ENCODE results near the gene LEMD3. TPM values are rescaled to one million over a fixed set of nuclear protein-coding genes. Genes with fewer than 3 reads are reported as not detected.

LEMD3 gene
- total RNA-seq, 1 experiment from 2014 or later: 30.7 TPM

DNA sequence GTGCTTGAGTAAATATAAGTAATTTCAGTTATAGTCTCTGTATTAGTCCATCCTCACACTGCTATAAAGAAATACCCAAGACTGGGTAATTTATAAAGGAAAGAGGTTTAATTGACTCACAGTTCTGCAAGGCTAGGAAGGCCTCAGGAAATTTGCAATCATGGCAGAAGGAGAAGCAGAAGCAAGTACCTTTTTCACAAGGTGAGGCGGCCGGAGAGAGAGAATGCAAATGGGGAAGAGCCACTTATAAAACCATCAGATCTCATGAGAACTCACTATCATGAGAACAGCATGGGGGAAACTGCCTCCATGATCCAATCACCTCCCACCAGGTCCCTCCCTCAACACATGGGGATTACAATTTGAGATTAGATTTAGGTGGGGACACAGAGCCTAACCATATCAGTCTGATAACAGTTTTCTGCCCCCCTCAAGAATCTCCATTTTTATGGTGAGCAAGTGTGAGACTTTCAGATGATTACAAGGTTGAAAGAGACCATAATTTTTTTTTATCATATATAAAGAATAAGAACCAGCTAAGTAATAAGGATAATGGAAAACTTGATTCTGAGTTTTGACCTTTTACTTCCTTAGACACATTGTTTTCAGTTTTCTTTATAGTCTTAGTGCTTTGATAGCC, 35.6 kb downstream of the LEMD3 start:
- Histone ChIP-seq H3K4me1 (replicated peaks) (peaks cover 4% of the 10 kb centered on the region; the same call in 1 of the 2 replicates), H3K27ac (no peak overlapping the region), H3K4me3 (no peak overlapping the region), H3K9me3 (replicated peaks) (no peaks in the 10 kb centered on the region), H3K27me3 (replicated peaks) (no peaks in the 10 kb centered on the region), H3K36me3 (no peaks in the 10 kb centered on the region)
- no peak for DNase-seq (ENCODE audit: low read depth in 1 of 2, low spot score in 2 of 2)

DNA sequence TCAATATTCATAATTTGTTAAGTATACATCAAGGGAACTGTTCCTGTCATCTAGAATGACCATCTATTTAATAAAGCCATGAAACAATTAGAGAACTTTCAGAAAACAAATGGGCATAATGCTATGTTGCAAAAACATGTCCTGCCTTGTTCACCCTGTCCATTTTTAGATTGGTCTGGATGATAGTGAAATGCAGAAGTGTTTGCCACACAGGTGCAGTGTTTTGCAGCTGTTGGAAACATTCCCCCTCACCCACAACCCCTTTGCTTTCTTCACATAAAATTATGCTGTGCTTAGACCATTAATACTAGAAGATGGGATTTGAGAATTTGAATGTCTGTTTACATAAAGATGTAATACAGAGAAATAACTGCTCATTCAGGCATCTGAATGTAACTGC, 36.5 kb downstream of the LEMD3 start:
- no peak overlapping the region for H3K4me3 ChIP-seq
- H3K4me1 ChIP-seq (replicated peaks): no peaks in the 10 kb centered on the region
- H3K9me3 ChIP-seq (replicated peaks): no peaks in the 10 kb centered on the region
- no peaks in the 10 kb centered on the region for H3K27me3 ChIP-seq (replicated peaks)
- no peak overlapping the region for H3K27ac ChIP-seq
- no peaks in the 10 kb centered on the region for H3K36me3 ChIP-seq
- DNase-seq (ENCODE audit: low read depth in 1 of 2, low spot score in 2 of 2): no peak

- no peaks in the 10 kb centered on the region for H3K9me3 ChIP-seq (replicated peaks)
- H3K4me1 ChIP-seq (replicated peaks): no peaks in the 10 kb centered on the region
- H3K36me3 ChIP-seq: no peaks in the 10 kb centered on the region; the same call in 1 of the 2 replicates
- H3K4me3 ChIP-seq: no peak overlapping the region
- no peak for DNase-seq (ENCODE audit: low read depth in 1 of 2, low spot score in 2 of 2)
- H3K27me3 ChIP-seq (replicated peaks): no peaks in the 10 kb centered on the region
- no peak overlapping the region for H3K27ac ChIP-seq
Measured at GRCh38 chr12:65208125-65208524, 38.7 kb downstream of the LEMD3 start.

DNA sequence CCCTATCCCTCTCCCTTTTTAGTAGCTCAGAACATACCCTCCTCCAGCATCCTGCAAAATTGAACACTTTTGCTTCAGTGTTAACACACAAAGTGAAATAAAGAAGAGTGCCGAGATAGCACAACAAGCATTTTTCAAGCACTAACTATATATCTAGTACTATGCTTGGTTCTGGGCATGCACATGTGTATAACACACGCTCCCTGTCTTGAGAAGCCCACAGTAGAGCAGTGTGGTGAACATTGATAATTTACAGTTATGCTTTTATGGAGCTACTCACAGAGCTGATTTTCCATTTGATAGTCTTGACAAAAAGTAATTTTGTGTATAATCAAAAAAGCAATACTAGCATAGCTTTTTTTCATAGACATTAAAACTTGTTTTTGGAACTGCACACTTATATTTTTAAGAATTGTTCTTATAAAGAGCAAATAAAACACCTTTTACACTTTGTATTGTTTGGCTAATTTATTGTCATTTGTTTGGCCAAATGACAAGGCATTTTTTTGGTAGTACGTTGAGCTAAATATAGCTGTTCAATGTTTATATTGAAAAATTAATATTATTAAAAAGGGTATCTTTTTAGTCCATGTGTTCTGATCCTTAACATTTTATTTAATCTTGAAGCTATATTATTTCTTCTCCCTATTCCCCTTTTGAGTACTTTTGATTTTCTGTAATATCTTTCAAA, 39.7 kb downstream of the LEMD3 start:
- H3K4me3 ChIP-seq: no peak overlapping the region
- H3K27me3 ChIP-seq (replicated peaks): no peaks in the 10 kb centered on the region
- H3K36me3 ChIP-seq: no peaks in the 10 kb centered on the region; the same call in 1 of the 2 replicates
- H3K9me3 ChIP-seq (replicated peaks): no peaks in the 10 kb centered on the region
- no peak for DNase-seq (ENCODE audit: low read depth in 1 of 2, low spot score in 2 of 2)
- no peak overlapping the region for H3K27ac ChIP-seq
- no peaks in the 10 kb centered on the region for H3K4me1 ChIP-seq (replicated peaks)

DNA sequence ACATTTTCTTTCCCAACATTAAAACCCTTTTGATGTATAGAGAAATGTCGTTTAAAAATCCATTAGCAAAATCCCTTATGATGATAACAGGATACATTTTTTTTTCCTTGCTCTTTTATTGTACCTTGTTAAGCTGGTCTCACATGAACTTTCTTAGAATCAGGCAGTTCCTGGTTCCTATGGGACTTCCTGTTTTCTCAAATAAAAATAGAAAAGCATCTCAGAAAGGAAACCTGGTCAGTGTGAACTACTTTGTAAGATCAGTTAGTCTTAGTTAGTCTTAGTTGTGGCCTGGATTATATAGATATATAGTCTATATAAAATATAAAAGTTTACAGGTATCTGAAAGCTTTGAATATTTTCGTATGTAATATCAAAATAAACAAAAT, 40.3 kb downstream of the LEMD3 start:
- no peaks in the 10 kb centered on the region for H3K27me3 ChIP-seq (replicated peaks)
- H3K36me3 ChIP-seq: no peaks in the 10 kb centered on the region; the same call in 1 of the 2 replicates
- H3K27ac ChIP-seq: no peak overlapping the region
- H3K4me1 ChIP-seq (replicated peaks): no peaks in the 10 kb centered on the region
- H3K9me3 ChIP-seq (replicated peaks): no peaks in the 10 kb centered on the region
- H3K4me3 ChIP-seq: no peak overlapping the region
- DNase-seq (ENCODE audit: low read depth in 1 of 2, low spot score in 2 of 2): no peak

GRCh38 chr12:65217086-65217485, 47.7 kb downstream of the LEMD3 start:
- Histone ChIP-seq H3K27ac (no peak overlapping the region), H3K9me3 (replicated peaks) (peaks cover 5% of the 10 kb centered on the region; the same call in 1 of the 2 replicates), H3K4me3 (no peak overlapping the region), H3K27me3 (replicated peaks) (no peaks in the 10 kb centered on the region), H3K36me3 (peaks cover 32% of the 10 kb centered on the region), H3K4me1 (replicated peaks) (peaks cover 4% of the 10 kb centered on the region; the same call in 1 of the 2 replicates)
- no peak for DNase-seq (ENCODE audit: low read depth in 1 of 2, low spot score in 2 of 2)

DNA sequence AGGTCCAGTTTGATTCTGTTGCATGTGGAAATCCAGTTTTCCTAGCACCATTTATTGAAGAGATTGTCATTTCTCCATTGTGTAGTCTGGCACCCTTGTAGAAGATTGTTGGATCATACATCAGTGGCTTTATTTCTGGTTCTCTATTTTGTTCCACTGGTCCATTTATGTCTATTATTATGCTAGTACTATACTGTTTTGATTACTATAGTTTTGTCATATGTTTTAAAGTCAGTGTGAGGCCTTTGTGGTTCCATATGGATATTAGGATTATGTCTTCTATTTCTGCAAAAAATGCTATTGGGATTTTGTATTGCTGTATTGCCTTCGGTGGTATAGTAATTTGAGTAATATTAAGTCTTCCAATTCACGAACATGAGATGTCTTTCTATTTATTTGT, 51.4 kb downstream of the LEMD3 start:
- H3K4me1 ChIP-seq (replicated peaks): peaks cover 4% of the 10 kb centered on the region; the same call in 1 of the 2 replicates
- H3K4me3 ChIP-seq: no peak overlapping the region

DNA sequence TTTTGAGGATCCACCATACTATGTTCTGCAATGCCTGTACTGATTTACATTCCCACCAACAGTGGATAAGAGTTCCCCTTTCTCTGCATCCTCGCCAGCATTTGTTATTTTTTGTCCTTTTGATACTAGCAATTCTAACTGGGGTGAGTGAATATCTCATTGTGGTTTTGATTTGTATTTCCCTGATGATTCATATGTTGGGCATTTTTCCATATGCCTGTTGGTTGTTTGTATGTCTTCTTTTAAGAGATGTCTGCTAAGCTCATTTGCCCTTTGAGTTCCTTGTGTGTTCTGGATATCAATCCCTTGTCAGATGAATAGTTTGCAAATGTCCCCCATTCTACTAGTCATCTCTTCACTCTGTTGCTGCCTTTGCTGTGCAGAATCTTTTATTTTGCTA, 60.1 kb downstream of the LEMD3 start:
- Histone ChIP-seq H3K4me1 (replicated peaks) (peaks cover 3% of the 10 kb centered on the region; the same call in 1 of the 2 replicates), H3K27me3 (replicated peaks) (no peaks in the 10 kb centered on the region), H3K9me3 (replicated peaks) (0 out of 2 replicates have a peak, but pooled peaks cover 3% of the 10 kb centered on the region), H3K27ac (no peak overlapping the region), H3K4me3 (no peak overlapping the region), H3K36me3 (peaks cover 9% of the 10 kb centered on the region)
- peak in 1 of 2 experiments; percentile 52 for DNase-seq (ENCODE audit: low read depth in 1 of 2, low spot score in 2 of 2)

More for the DNA sequence above, 51.4 kb downstream of the LEMD3 start:
- Histone ChIP-seq H3K9me3 (replicated peaks) (peaks cover 5% of the 10 kb centered on the region; the same call in 1 of the 2 replicates), H3K27ac (no peak overlapping the region), H3K27me3 (replicated peaks) (no peaks in the 10 kb centered on the region), H3K36me3 (peaks cover 41% of the 10 kb centered on the region)
- no peak for DNase-seq (ENCODE audit: low read depth in 1 of 2, low spot score in 2 of 2)

- H3K27me3 ChIP-seq (replicated peaks): no peaks in the 10 kb centered on the region
- no peak overlapping the region for H3K4me3 ChIP-seq
- H3K9me3 ChIP-seq (replicated peaks): 0 out of 2 replicates have a peak, but pooled peaks cover 3% of the 10 kb centered on the region
- DNase-seq (ENCODE audit: low read depth in 1 of 2, low spot score in 2 of 2): peak in 1 of 2 experiments; percentile 9
- H3K36me3 ChIP-seq: peaks cover 7% of the 10 kb centered on the region
- peaks cover 3% of the 10 kb centered on the region; the same call in 1 of the 2 replicates for H3K4me1 ChIP-seq (replicated peaks)
- no peak overlapping the region for H3K27ac ChIP-seq
Measured at GRCh38 chr12:65232476-65233077, 63.2 kb downstream of the LEMD3 start.

DNA sequence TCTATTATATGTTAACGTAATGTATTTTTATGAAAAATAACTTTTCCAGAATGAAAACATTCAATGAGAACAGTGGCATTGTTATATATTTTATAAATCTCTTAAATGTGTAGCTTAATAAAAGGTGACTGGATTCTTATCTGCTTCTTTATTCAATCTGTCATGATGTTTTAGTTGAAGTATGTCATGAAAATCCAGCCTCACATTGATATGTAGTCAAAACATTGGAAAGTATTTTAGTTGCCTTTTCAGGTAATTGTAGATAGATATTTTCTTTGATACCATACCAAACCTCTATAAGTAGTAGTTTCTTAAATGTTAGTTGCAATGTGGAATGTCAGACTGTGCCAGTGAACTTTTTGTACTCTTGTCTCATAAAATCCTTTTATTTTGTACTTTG, 67.8 kb downstream of the LEMD3 start:
- Histone ChIP-seq H3K27me3 (replicated peaks) (no peaks in the 10 kb centered on the region), H3K36me3 (peaks cover 8% of the 10 kb centered on the region; the same call in 1 of the 2 replicates), H3K4me1 (replicated peaks) (no peaks in the 10 kb centered on the region), H3K4me3 (no peak overlapping the region), H3K9me3 (replicated peaks) (no peaks in the 10 kb centered on the region), H3K27ac (no peak overlapping the region)
- DNase-seq (ENCODE audit: low read depth in 1 of 2, low spot score in 2 of 2): no peak

DNA sequence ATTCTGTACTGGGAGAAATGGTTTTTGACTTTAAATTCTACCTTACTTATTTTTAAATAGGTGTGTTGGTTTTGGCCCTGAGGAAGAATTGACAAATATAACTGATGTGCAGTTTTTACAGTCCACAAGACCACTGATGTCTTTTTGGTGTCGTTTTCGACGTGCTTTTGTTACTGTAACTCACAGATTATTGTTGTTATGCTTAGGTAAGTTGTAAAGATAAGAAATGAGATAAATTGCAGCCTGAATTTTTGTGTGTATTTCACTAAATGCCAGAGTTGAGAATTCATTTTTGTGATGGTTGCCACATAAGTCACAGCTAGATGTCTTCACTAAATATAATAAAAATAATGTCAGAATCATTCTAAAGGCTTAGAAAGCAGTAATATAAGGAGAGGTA, 69.2 kb downstream of the LEMD3 start:
- Histone ChIP-seq H3K27me3 (replicated peaks) (no peaks in the 10 kb centered on the region), H3K36me3 (peaks cover 12% of the 10 kb centered on the region; the same call in 1 of the 2 replicates), H3K27ac (no peak overlapping the region), H3K4me3 (no peak overlapping the region), H3K4me1 (replicated peaks) (no peaks in the 10 kb centered on the region), H3K9me3 (replicated peaks) (no peaks in the 10 kb centered on the region)
- DNase-seq (ENCODE audit: low read depth in 1 of 2, low spot score in 2 of 2): no peak

DNA sequence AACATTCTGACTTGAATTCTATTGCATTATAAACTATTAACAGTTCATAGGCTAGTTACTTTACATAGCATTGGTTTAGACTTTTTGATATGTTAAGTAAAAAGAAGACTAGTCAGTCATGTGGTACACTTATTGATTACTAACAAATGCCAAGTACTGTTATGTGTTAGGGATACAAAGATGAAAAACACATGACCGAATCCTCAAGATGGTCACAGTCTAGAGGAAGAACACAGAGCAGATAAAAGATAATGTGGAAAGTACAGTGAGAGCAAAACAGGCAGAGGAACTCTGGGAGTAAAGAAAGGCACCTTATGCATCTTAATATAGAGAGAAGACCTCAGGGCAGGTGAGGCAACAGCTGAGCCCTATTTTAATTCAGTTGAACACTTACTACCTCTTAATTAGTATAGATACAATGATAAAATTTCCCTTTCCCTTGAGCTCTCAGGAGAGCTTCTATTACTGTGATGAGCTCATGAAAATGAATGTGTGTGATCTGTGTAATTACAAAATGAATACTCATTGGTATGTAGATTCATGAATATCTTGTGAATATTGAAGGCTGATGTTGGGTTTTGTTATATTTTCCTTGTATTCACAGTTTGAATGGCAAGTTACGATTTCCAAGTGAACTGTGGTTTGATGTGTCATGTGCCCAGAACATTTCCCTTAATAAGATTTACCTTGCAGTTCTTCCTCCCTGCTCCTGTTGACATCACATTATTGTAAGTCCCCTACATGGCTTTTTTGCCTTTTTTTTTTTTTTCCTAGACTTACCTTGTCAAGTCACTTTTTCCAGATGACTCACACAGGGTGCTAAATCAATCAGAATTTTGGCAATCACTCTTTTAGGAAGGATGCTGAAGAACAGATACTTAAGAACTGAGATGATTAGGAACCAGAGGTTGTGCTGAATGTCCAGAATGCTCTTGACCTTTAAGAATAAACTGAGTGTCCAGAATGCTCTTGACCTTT, 79.6 kb downstream of the LEMD3 start:
- no peak for DNase-seq (ENCODE audit: low read depth in 1 of 2, low spot score in 2 of 2)
- Histone ChIP-seq H3K36me3 (peaks cover 15% of the 10 kb centered on the region), H3K4me3 (no peak overlapping the region)

DNA sequence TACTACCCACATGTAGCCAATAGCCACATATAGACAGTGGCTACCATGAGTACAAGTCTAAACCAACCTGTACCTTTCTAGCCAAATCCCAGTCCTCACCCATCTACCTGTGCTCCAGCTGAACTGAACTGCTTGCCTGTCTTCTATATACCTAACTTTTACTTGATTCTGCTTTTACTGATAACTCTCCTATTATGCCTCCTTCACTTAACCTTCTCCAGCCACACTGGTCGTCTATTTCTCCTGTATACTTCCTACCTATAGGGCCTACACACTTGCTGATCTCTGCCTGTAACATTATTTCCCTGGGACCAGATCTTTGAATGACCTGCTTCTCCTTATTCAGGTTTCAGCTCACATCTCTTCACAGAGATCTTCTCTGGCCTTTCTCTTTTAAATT, 83.1 kb downstream of the LEMD3 start:
- Histone ChIP-seq H3K4me3 (no peak overlapping the region), H3K9me3 (replicated peaks) (no peaks in the 10 kb centered on the region), H3K4me1 (replicated peaks) (no peaks in the 10 kb centered on the region), H3K27me3 (replicated peaks) (no peaks in the 10 kb centered on the region), H3K27ac (no peak overlapping the region), H3K36me3 (peaks cover 5% of the 10 kb centered on the region; the same call in 1 of the 2 replicates)
- no peak for DNase-seq (ENCODE audit: low read depth in 1 of 2, low spot score in 2 of 2)

More for the DNA sequence above, 79.6 kb downstream of the LEMD3 start:
- Histone ChIP-seq H3K4me1 (replicated peaks) (no peaks in the 10 kb centered on the region), H3K27ac (no peak overlapping the region), H3K9me3 (replicated peaks) (no peaks in the 10 kb centered on the region), H3K27me3 (replicated peaks) (no peaks in the 10 kb centered on the region)
